ENCODE data around the gene EPHB1.

DNA sequence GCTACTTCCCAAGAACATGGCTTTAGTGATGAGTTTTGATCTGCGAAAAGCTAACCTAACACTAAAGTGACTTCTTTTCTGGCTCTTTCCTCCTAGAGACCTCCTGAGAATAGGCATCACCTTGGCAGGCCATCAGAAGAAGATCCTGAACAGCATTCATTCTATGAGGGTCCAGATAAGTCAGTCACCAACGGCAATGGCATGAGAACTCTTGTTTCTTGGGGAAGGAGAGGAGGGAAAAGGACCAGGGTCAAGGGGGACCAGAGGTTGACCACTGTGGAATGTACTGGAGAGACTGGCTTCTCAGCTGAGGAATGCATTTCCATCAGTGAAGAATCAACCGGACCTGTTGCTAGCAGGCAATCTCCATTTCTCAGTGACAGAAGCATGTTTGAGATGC is 463.9 kb downstream of the EPHB1 start:
- TF ChIP-seq, protein P1, sequence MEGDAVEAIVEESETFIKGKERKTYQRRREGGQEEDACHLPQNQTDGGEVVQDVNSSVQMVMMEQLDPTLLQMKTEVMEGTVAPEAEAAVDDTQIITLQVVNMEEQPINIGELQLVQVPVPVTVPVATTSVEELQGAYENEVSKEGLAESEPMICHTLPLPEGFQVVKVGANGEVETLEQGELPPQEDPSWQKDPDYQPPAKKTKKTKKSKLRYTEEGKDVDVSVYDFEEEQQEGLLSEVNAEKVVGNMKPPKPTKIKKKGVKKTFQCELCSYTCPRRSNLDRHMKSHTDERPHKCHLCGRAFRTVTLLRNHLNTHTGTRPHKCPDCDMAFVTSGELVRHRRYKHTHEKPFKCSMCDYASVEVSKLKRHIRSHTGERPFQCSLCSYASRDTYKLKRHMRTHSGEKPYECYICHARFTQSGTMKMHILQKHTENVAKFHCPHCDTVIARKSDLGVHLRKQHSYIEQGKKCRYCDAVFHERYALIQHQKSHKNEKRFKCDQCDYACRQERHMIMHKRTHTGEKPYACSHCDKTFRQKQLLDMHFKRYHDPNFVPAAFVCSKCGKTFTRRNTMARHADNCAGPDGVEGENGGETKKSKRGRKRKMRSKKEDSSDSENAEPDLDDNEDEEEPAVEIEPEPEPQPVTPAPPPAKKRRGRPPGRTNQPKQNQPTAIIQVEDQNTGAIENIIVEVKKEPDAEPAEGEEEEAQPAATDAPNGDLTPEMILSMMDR (IDR thresholded peaks at IDR 0.05 in 4 of 5, conservative IDR thresholded peaks at IDR 0.05 in 1 of 5), result no peak
- no peak for TF ChIP-seq POLR2A (IDR thresholded peaks at IDR 0.05)
